GM18507 (cell line): ENCODE results near the gene B3GNT2.

Experiments used
- DNase-seq: peaks from one replicate; pipeline ENCODE4 v3.0.0; 2011; ENCODE audit warnings: low read depth; ENCODE audit not compliant: insufficient read length; ENCODE audit errors: extremely low spot score
- FAIRE-seq: peaks from 2 replicates; lab custom pipeline; 2011; peaks lifted over from hg19 to GRCh38; lab: Jason Lieb, UNC

The B3GNT2 gene

DNA sequence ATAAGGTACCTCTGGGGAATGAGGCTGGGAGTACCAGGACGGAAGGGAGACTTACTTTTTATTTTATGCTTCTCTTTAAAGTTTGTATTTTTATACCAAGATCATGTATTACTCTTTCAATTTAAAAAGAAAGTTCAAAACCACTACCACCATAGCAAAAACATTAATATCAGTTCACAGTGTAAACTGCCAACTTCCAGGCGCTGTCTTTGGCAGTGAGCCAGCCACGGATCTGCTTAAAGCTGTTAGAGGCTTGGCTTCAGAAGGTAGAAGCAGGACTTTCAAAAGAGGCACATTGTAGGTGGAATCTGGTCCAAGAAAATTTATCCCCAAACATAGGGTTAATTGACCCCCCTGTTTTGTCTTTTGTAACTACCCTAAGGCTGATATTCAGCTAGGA is 74.8 kb downstream of the B3GNT2 start:
- no peak for DNase-seq
- no peak for FAIRE-seq
